K562 (cell line): ENCODE data around the gene SNX30. TPM values are rescaled to one million over a fixed set of nuclear protein-coding genes. Genes with fewer than 3 reads are reported as not detected.

Experiments
- HMBOX1 ChIP-seq: sonication (generic); IDR thresholded peaks from 2 replicates; pipeline ENCODE4 v1.6.1; 2016
- MEIS2 ChIP-seq: fragments of 450-650 bp; IDR thresholded peaks from 2 replicates; pipeline ENCODE4 v1.6.1; 2014; ENCODE audit warnings: mild to moderate bottlenecking; ENCODE audit not compliant: partially characterized antibody
- NFRKB ChIP-seq: fragments of 450-650 bp; IDR thresholded peaks from 2 replicates; pipeline ENCODE4 v1.6.1; 2016; ENCODE audit warnings: low read depth
- POLR2B ChIP-seq: fragments of 450-650 bp; IDR thresholded peaks from 2 replicates; pipeline ENCODE4 v1.6.1; 2018; ENCODE audit warnings: low read depth; ENCODE audit not compliant: partially characterized antibody
- RFX5 ChIP-seq: IDR thresholded peaks from 2 replicates; pipeline ENCODE4 v1.6.1; 2011; ENCODE audit warnings: low read depth, mild to moderate bottlenecking, improper control_type of control experiment, low read length
- SMAD2 ChIP-seq: fragments of 150-350 bp; IDR thresholded peaks from 2 replicates; pipeline ENCODE4 v1.6.1; 2014; ENCODE audit warnings: low read depth, mild to moderate bottlenecking, low read length
- TCF3 ChIP-seq: sonication (generic); formaldehyde crosslinking; IDR thresholded peaks from 2 replicates; pipeline ENCODE4 v1.4.0; 2020; ENCODE audit warnings: mild to moderate bottlenecking, missing genetic modification reagents
- TRIM24 ChIP-seq, 2 experiments: fragments of 450-650 bp; IDR thresholded peaks; 2 replicates each; pipeline ENCODE4 v1.6.1; 2016
- ZBTB9 ChIP-seq: fragments of 450-650 bp; formaldehyde crosslinking; IDR thresholded peaks from 2 replicates; pipeline ENCODE4 v1.4.0; 2020; ENCODE audit warnings: mild to moderate bottlenecking, moderate library complexity
- ZMIZ1 ChIP-seq, 2 experiments: fragments of 150-350 bp in 1 of 2; IDR thresholded peaks; 2 replicates each; pipeline ENCODE4 v1.6.1; 2012 to 2016; ENCODE audit warnings: low read depth in 2 of 2, low read length in 2 of 2, mild to moderate bottlenecking in 1 of 2, moderate library complexity in 1 of 2
- ZNF561 ChIP-seq: fragments of 450-650 bp; formaldehyde crosslinking; conservative IDR thresholded peaks from 2 replicates; pipeline ENCODE4 v1.4.0; 2020; ENCODE audit warnings: mild to moderate bottlenecking, moderate library complexity
- polyA plus RNA-seq, 8 experiments: library from polyadenylated mRNA; depleted of rRNA in 4 of 8; stranded (reverse) in 5 of 8; unstranded in 3 of 8; fragments of >200 nt; fragmentation: Nextera tagmentation in 2 of 8; fragmentation: Illumina TruSeq in 1 of 8; extraction: Ambion mirVana in 2 of 8; extraction: Trizol in 1 of 8; gene quantifications; 2 replicates each; pipeline versions ENCODE4 v1.2.1 to v1.2.3, GENCODE V29; 2011 to 2014; ENCODE audit warnings: inconsistent platforms in 1 of 8, missing spikeins in 1 of 8
- total RNA-seq, 7 experiments: library from RNA; depleted of rRNA in 6 of 7; stranded (reverse); fragments of >200 nt in 6 of 7; fragmentation: Illumina TruSeq in 2 of 7; extraction: Trizol in 2 of 7; gene quantifications; 2 replicates each; pipeline versions ENCODE4 v1.2.1 to v1.2.3, GENCODE V29; 2011 to 2021; ENCODE audit warnings: low replicate concordance in 1 of 7
- TF ChIP-seq, protein P1 (sequence below): fragments of 200-800 bp; sonication (Bioruptor generic); IDR thresholded peaks from 2 replicates; pipeline ENCODE4 v1.6.1; 2017; ENCODE audit warnings: missing genetic modification characterization, missing compliant biosample characterization
- TF ChIP-seq, protein P2 (sequence below), 2 experiments: fragments of 450-650 bp; IDR thresholded peaks; 2 replicates each; pipeline ENCODE4 v1.6.1; 2018; ENCODE audit warnings: mild to moderate bottlenecking in 2 of 2, low read depth in 1 of 2; ENCODE audit not compliant: partially characterized antibody in 2 of 2
- TF ChIP-seq, protein P3 (sequence below): fragments of 250-450 bp; sonication (Bioruptor Pico); IDR thresholded peaks from 2 replicates; pipeline ENCODE4 v1.5.1; 2021; ENCODE audit warnings: mild to moderate bottlenecking

Gene SNX30
- total and polyA plus RNA-seq, 9 of the 15 experiments (the other 6 are each of a cell fraction or from before 2014, with no cell fraction given), result 0.76 to 5.9 (median 3.3) TPM

DNA sequence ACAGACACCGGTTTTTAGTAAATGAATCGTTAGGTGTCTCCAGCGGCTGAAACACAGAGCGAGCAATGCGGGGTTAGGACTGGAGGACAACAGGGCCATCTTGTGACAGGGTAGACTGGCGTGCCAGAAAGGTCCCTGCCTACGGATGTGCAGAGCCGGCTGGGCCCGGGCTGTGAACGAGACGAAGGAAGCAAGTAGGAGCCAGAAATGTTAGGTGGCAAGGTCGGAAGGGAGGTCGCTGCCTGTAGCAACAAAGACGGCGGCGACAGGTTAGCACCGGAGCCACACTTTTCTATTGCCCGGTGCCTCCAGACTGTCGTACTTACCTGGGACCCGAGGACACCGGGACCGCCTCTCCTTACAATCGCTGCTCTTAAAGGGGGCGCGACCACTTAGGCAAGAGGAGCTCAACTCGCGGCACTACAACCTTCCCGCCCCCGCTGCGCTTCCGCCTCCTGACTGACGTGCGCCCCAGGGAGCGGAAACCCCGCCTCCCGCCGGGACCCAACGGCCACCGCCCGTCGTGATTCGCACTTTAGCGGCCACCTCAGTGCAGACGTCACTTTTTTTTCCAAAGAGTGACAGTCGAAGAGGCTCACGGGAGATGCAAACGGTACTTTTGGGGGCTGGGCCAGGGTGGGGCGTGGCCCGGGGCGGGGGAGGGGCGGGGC lies 32.8 kb upstream of the SNX30 start, which contains the start of gene INIP (continued):
- no peak for TF ChIP-seq ZBTB9 (CRISPR knock-in tag)
- peak; percentile 82 for TF ChIP-seq POLR2B
- TF ChIP-seq, protein P1, sequence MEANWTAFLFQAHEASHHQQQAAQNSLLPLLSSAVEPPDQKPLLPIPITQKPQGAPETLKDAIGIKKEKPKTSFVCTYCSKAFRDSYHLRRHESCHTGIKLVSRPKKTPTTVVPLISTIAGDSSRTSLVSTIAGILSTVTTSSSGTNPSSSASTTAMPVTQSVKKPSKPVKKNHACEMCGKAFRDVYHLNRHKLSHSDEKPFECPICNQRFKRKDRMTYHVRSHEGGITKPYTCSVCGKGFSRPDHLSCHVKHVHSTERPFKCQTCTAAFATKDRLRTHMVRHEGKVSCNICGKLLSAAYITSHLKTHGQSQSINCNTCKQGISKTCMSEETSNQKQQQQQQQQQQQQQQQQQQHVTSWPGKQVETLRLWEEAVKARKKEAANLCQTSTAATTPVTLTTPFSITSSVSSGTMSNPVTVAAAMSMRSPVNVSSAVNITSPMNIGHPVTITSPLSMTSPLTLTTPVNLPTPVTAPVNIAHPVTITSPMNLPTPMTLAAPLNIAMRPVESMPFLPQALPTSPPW (CRISPR knock-in tag), result peak; percentile 77; the same call in 1 of the 2 replicates
- TF ChIP-seq SMAD2, result no peak
- TF ChIP-seq, protein P2, sequence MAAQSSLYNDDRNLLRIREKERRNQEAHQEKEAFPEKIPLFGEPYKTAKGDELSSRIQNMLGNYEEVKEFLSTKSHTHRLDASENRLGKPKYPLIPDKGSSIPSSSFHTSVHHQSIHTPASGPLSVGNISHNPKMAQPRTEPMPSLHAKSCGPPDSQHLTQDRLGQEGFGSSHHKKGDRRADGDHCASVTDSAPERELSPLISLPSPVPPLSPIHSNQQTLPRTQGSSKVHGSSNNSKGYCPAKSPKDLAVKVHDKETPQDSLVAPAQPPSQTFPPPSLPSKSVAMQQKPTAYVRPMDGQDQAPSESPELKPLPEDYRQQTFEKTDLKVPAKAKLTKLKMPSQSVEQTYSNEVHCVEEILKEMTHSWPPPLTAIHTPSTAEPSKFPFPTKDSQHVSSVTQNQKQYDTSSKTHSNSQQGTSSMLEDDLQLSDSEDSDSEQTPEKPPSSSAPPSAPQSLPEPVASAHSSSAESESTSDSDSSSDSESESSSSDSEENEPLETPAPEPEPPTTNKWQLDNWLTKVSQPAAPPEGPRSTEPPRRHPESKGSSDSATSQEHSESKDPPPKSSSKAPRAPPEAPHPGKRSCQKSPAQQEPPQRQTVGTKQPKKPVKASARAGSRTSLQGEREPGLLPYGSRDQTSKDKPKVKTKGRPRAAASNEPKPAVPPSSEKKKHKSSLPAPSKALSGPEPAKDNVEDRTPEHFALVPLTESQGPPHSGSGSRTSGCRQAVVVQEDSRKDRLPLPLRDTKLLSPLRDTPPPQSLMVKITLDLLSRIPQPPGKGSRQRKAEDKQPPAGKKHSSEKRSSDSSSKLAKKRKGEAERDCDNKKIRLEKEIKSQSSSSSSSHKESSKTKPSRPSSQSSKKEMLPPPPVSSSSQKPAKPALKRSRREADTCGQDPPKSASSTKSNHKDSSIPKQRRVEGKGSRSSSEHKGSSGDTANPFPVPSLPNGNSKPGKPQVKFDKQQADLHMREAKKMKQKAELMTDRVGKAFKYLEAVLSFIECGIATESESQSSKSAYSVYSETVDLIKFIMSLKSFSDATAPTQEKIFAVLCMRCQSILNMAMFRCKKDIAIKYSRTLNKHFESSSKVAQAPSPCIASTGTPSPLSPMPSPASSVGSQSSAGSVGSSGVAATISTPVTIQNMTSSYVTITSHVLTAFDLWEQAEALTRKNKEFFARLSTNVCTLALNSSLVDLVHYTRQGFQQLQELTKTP (IDR thresholded peaks at IDR 0.05; ENCODE audit: low read depth in 1 of 2, partially characterized antibody in 2 of 2), result peak in 1 of 2 experiments; percentile 34
- no peak for TF ChIP-seq ZNF561 (CRISPR knock-in tag)
- TF ChIP-seq ZMIZ1 (IDR thresholded peaks at IDR 0.05; ENCODE audit: low read depth in 2 of 2, low read length in 2 of 2), result no peak
- TF ChIP-seq HMBOX1, result no peak
- TF ChIP-seq TCF3 (CRISPR knock-in tag), result no peak
- TF ChIP-seq RFX5, result no peak
- TF ChIP-seq, protein P3, sequence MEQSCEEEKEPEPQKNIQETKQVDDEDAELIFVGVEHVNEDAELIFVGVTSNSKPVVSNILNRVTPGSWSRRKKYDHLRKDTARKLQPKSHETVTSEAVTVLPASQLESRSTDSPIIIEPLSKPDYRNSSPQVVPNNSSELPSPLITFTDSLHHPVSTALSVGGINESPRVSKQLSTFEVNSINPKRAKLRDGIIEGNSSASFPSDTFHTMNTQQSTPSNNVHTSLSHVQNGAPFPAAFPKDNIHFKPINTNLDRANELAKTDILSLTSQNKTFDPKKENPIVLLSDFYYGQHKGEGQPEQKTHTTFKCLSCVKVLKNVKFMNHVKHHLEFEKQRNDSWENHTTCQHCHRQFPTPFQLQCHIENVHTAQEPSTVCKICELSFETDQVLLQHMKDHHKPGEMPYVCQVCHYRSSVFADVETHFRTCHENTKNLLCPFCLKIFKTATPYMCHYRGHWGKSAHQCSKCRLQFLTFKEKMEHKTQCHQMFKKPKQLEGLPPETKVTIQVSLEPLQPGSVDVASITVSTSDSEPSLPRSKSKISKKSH, result no peak
- TF ChIP-seq TRIM24 (IDR thresholded peaks at IDR 0.05), result no peak; a peak in 1 of 4 replicates
- no peak for TF ChIP-seq NFRKB
- peak; percentile 80 for TF ChIP-seq MEIS2
